SU-DHL-6 (cell line): ENCODE data around the gene KCNA10.

ENCODE experiments used
- H2AFZ ChIP-seq: fragments of 200-600 bp; sonication (generic); 2 replicates; pipeline ENCODE4 v1.6.1; 2014; ENCODE audit warnings: low read depth, mild to moderate bottlenecking, moderate library complexity, mixed read lengths, antibody characterized with exemption, low read length; ENCODE audit not compliant: severe bottlenecking
- H3F3A ChIP-seq: fragments of 200-600 bp; shearing (Covaris generic); 2 replicates; pipeline ENCODE4 v1.6.0; 2016; ENCODE audit warnings: antibody characterized with exemption, mild to moderate bottlenecking; ENCODE audit not compliant: insufficient read depth
- H3K27ac ChIP-seq: fragments of 200-600 bp; sonication (generic); 2 replicates; pipeline ENCODE4 v1.5.1; 2016; ENCODE audit warnings: low read depth, mild to moderate bottlenecking, low read length, moderate library complexity, mixed read lengths
- H3K27me3 ChIP-seq: fragments of 200-600 bp; sonication (generic), shearing (Covaris generic); 2 replicates; pipeline ENCODE4 v1.6.0; 2014; ENCODE audit warnings: mild to moderate bottlenecking, low read length
- H3K36me3 ChIP-seq: fragments of 200-600 bp; sonication (generic); 2 replicates; pipeline ENCODE4 v1.6.1; 2014; ENCODE audit warnings: mild to moderate bottlenecking, low read length, mixed read lengths
- H3K4me2 ChIP-seq: fragments of 300-600, 200-600 bp; shearing (Covaris generic), sonication (generic); 2 replicates; pipeline ENCODE4 v1.6.0; 2014; ENCODE audit warnings: low read length, low read depth, mild to moderate bottlenecking; ENCODE audit not compliant: poor library complexity, severe bottlenecking
- H3K4me3 ChIP-seq: fragments of 200-600 bp; sonication (generic); 2 replicates; pipeline ENCODE4 v1.5.1; 2014; ENCODE audit warnings: antibody characterized with exemption, low read length, mild to moderate bottlenecking, mixed read lengths; ENCODE audit not compliant: insufficient read depth, poor library complexity, severe bottlenecking
- H3K79me2 ChIP-seq: fragments of 200-600 bp; sonication (generic); 2 replicates; pipeline ENCODE4 v1.6.1; 2014; ENCODE audit warnings: mild to moderate bottlenecking, low read length, moderate library complexity; ENCODE audit not compliant: insufficient read depth
- H3K9ac ChIP-seq: fragments of 200-600 bp; sonication (generic); 2 replicates; pipeline ENCODE4 v1.7.0; 2014; ENCODE audit warnings: mild to moderate bottlenecking, low read length
- H3K9me2 ChIP-seq: fragments of 200-600 bp; sonication (generic); replicated peaks from 2 replicates; pipeline ENCODE4 v1.6.1; 2014; ENCODE audit warnings: low read length; ENCODE audit not compliant: insufficient read depth
- H3K9me3 ChIP-seq: fragments of 200-600 bp; sonication (generic); 2 replicates; pipeline ENCODE4 v1.6.1; 2014; ENCODE audit warnings: low read length, mixed read lengths; ENCODE audit not compliant: insufficient read depth
- H4K20me1 ChIP-seq: fragments of 200-600 bp; sonication (generic); 2 replicates; pipeline ENCODE4 v1.6.1; 2014; ENCODE audit warnings: low read depth, mild to moderate bottlenecking, antibody characterized with exemption, low read length, moderate library complexity, mixed read lengths
- CTCF ChIP-seq: fragments of 200-600 bp; sonication (generic); IDR thresholded peaks from one replicate; pipeline ENCODE4 v1.5.1; 2017; ENCODE audit warnings: antibody characterized with exemption, mild to moderate bottlenecking, low read length, moderate library complexity; ENCODE audit not compliant: insufficient read depth, poor library complexity, severe bottlenecking
- EZH2phosphoT487 ChIP-seq: fragments of 200-600 bp; sonication (generic), shearing (Covaris generic); conservative IDR thresholded peaks from 2 replicates; pipeline ENCODE4 v1.6.1; 2018; ENCODE audit warnings: mild to moderate bottlenecking, antibody characterized with exemption, low read length, moderate library complexity, mixed read lengths

KCNA10 gene

GRCh38 chr1:110541906-110542395 lies 23.0 kb upstream of the KCNA10 start:
- Histone ChIP-seq H3K9me3 (no peaks in the 10 kb centered on the region), H3K4me2 (no peak overlapping the region), H3F3A (no peaks in the 10 kb centered on the region), H2AFZ (no peak overlapping the region), H3K36me3 (no peaks in the 10 kb centered on the region), H4K20me1 (no peaks in the 10 kb centered on the region), H3K79me2 (no peaks in the 10 kb centered on the region), H3K27me3 (no peaks in the 10 kb centered on the region), H3K9me2 (no peaks in the 10 kb centered on the region), H3K4me3 (no peak overlapping the region), H3K9ac (no peak overlapping the region), H3K27ac (no peak overlapping the region)
- no peak for TF ChIP-seq CTCF
- TF ChIP-seq EZH2phosphoT487, result no peak

DNA sequence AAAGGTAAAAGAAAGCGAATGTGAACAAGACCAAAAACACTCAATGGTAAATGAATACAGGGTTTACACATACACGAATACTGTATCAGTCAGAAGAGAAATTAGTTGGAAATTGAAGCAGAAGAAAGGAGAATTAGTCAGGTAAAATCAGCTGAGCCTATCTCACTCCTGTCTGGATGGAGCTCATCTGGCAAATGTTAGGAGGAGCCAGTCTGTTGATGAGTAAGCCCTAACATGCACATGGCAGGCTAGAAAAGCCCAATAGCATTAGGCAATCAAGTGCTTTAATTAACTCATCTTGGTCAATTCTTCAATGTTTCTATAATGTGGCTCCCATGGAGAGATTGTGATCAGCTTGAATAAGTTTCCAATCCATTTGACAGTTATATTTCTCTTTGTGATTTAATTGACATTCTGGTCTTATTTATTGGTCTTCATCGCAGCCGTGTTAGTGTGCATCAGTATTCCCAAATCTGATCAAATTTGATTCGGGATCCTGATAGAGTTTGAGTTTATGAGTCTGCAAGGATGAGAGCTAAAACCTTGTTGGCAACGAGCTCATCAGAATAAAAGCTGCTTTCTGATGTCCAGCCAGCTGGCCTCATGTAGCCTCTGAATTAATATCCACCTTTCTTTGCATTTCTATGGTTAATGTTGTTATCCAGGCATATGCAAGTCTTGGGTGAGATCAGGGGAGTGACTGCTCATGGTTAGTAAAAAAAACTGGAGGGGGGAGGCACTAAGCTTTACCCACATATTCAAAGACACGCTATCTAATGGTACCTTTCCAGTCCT lies 22.1 kb upstream of the KCNA10 start:
- no peak overlapping the region for H3K4me3 ChIP-seq
- H3K27me3 ChIP-seq, result no peaks in the 10 kb centered on the region
- no peak overlapping the region for H2AFZ ChIP-seq
- H3K9me2 ChIP-seq, result no peaks in the 10 kb centered on the region
- no peak overlapping the region for H3K4me2 ChIP-seq
- no peaks in the 10 kb centered on the region for H4K20me1 ChIP-seq
- no peak for TF ChIP-seq EZH2phosphoT487
- no peak overlapping the region for H3K9ac ChIP-seq
- no peaks in the 10 kb centered on the region for H3K9me3 ChIP-seq
- H3K27ac ChIP-seq, result no peak overlapping the region
- H3K79me2 ChIP-seq, result no peaks in the 10 kb centered on the region
- no peaks in the 10 kb centered on the region for H3K36me3 ChIP-seq
- no peaks in the 10 kb centered on the region for H3F3A ChIP-seq

DNA sequence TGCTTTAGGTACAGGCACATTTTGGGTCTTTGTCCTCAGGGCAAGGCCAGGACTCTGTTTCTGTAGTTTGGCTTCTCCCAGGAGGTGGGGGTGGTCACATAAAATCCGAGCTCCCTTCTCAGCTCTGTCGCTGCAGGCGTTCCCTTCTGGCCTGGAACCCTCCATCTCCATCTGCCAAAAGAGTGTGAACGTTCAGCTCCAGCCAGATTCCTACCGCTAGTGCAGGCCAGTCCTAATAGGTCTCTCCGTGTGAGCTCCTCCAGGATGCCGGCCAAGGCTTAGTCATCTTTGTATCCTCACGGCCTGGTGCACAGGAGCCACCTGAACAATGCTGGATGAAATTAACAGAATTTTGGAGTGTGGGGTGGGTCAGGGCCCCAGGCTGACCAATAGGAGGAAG lies 19.9 kb upstream of the KCNA10 start:
- Histone ChIP-seq H3K79me2 (no peaks in the 10 kb centered on the region), H3K27ac (no peak overlapping the region), H3K27me3 (no peaks in the 10 kb centered on the region), H3K4me3 (no peak overlapping the region), H3K9me2 (no peaks in the 10 kb centered on the region), H3F3A (no peaks in the 10 kb centered on the region), H2AFZ (no peak overlapping the region), H3K9me3 (no peaks in the 10 kb centered on the region), H4K20me1 (no peaks in the 10 kb centered on the region), H3K9ac (no peak overlapping the region), H3K4me2 (no peak overlapping the region), H3K36me3 (no peaks in the 10 kb centered on the region)
- no peak for TF ChIP-seq CTCF
- TF ChIP-seq EZH2phosphoT487, result no peak

GRCh38 chr1:110538075-110538474 lies 19.1 kb upstream of the KCNA10 start:
- Histone ChIP-seq H4K20me1 (no peaks in the 10 kb centered on the region), H3K4me2 (no peak overlapping the region), H2AFZ (no peak overlapping the region), H3K27me3 (no peaks in the 10 kb centered on the region), H3F3A (no peaks in the 10 kb centered on the region), H3K27ac (no peak overlapping the region), H3K79me2 (no peaks in the 10 kb centered on the region), H3K9me2 (no peaks in the 10 kb centered on the region), H3K9ac (no peak overlapping the region), H3K9me3 (no peaks in the 10 kb centered on the region), H3K4me3 (no peak overlapping the region), H3K36me3 (no peaks in the 10 kb centered on the region)
- TF ChIP-seq CTCF (no peak), EZH2phosphoT487 (no peak)
